Measurements from ENCODE around the gene CSK. TPM values are rescaled to one million over a fixed set of nuclear protein-coding genes. Genes with fewer than 3 reads are reported as not detected.

CSK gene
- total RNA-seq, 4 donors from 2014 or later, result 37.6 to 47.3 (median 45.4) TPM

DNA sequence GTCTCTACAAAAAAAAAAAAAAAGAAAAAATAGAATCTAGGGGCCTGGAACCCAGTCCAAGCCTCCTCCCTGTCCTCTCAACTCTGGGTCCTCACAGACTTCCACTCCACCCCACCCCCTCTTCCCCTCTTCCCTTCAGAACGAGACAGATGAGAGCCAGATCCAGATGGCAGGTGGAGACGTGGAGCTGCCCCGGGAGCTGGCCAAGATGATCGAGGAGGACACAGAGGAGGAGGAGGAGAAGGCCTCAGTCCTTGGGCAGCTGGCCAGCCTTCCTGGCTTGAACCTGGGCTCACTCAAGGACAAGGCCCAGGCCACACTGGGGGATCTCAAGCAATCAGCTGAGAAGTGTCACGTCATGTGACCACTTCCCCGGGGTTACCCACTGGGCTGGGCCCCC lies 48.1 kb downstream of the CSK start:
- TF ChIP-seq, protein P1, sequence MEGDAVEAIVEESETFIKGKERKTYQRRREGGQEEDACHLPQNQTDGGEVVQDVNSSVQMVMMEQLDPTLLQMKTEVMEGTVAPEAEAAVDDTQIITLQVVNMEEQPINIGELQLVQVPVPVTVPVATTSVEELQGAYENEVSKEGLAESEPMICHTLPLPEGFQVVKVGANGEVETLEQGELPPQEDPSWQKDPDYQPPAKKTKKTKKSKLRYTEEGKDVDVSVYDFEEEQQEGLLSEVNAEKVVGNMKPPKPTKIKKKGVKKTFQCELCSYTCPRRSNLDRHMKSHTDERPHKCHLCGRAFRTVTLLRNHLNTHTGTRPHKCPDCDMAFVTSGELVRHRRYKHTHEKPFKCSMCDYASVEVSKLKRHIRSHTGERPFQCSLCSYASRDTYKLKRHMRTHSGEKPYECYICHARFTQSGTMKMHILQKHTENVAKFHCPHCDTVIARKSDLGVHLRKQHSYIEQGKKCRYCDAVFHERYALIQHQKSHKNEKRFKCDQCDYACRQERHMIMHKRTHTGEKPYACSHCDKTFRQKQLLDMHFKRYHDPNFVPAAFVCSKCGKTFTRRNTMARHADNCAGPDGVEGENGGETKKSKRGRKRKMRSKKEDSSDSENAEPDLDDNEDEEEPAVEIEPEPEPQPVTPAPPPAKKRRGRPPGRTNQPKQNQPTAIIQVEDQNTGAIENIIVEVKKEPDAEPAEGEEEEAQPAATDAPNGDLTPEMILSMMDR (IDR thresholded peaks at IDR 0.05), result no peak
- no peak for TF ChIP-seq POLR2A (IDR thresholded peaks at IDR 0.05)
- intact Hi-C loops (cut with DNase I; ENCODE audit: low total_unique reads), result no loop called here
- no peak overlapping the region for H3K4me3 ChIP-seq (ENCODE audit: low read depth, poor library complexity, severe bottlenecking)
- WGBS, 2 donors, result 59 to 62% methylated on average over 6 of the region's 6 CpGs
- DNase-seq (ENCODE audit: low spot score in 2 of 2), result no peak

DNA sequence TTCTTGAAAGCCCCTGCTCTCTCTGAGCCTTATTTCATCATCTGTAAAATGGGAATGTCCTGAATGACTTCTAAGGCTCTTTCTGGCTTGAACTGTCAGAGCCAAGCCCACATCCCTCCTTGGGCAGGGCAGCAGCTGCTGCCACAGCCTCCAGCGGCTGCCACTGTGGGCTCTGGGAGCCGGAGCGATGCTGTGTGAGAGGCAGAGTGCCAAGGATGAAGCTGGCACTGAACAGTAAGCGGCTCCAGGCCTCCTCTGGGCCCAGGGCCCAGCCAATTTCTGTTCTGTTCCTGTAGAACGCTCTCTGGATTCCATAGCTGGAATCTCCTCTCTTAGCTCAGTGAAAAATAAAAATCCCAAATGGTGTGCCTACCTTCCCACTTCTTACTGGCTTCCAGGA lies 49.0 kb downstream of the CSK start:
- no peak for DNase-seq (ENCODE audit: low spot score in 2 of 2)
- H3K4me3 ChIP-seq (ENCODE audit: low read depth, poor library complexity, severe bottlenecking), result no peak overlapping the region
- intact Hi-C loops (cut with DNase I; ENCODE audit: low total_unique reads), result no loop called here
- WGBS, 2 donors, result 49 to 58% methylated on average over 5 of the region's 5 CpGs
- TF ChIP-seq, protein P1 (IDR thresholded peaks at IDR 0.05), result no peak
- TF ChIP-seq POLR2A (IDR thresholded peaks at IDR 0.05), result no peak

DNA sequence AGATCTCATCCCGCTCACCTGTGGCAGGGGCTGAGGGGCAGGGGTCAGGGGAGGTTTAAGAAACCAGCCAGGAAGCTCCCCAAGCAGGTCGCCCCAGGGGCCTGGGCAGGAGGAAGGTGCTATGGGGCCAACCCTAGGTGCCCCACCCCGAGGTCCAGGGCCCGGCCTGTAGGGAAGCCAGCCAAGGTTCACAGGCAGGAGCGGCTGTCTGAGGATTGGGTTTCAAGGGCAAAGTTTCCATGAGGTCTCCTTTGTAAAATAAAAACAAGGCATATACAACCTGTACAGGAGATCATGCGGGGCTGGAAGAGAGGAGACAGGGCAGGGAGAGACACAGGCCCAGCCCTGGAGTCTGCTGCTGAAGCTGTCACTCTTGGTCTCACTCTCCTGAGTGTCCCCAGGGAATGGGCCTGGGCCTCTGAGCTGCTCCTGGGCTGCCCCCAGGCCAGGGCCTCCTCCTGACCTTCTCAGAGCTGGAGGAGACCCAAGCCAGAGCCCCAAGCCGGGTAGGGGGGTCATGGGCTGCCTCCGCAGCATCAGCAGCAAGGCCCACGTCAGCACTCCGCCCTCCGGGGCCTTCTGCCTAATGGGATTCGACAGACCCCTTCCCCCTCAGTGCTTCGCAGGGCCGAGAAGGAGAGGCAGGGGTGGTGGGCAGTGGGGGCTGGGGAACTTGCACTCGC lies 50.1 kb downstream of the CSK start:
- TF ChIP-seq, protein P1 (IDR thresholded peaks at IDR 0.05), result no peak
- no peak for TF ChIP-seq POLR2A (IDR thresholded peaks at IDR 0.05)
- DNase-seq (ENCODE audit: low spot score in 2 of 2), result no peak
- WGBS, 2 donors, result 66 to 74% methylated on average over 14 to 15 of the region's 15 CpGs
- H3K4me3 ChIP-seq (ENCODE audit: low read depth, poor library complexity, severe bottlenecking), result no peak overlapping the region
- intact Hi-C loops (cut with DNase I; ENCODE audit: low total_unique reads), result no loop called here

DNA sequence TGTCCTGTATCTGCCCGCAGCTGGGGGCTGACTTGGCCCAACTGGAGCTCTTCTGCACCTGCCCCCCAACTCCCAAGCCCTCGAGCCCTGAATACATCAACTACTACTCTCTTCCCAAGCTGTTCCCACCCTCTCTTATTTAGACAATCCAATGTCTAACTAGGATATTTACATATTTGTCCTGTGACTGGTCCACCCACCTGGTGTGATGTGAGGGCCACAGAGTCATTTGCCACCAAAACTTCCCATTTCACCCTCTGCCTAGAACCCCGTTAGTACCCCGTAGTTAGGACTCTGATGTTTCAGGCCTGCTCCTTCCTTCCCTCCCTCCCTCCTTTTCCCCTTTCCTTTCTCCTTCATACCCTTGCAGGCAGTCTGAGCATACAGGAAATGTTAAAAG lies 50.9 kb downstream of the CSK start:
- WGBS, 2 donors, result 75 to 76% methylated on average over 4 of the region's 4 CpGs
- TF ChIP-seq, protein P1 (IDR thresholded peaks at IDR 0.05), result no peak
- no peak for TF ChIP-seq POLR2A (IDR thresholded peaks at IDR 0.05)
- no peak for DNase-seq (ENCODE audit: low spot score in 2 of 2)

DNA sequence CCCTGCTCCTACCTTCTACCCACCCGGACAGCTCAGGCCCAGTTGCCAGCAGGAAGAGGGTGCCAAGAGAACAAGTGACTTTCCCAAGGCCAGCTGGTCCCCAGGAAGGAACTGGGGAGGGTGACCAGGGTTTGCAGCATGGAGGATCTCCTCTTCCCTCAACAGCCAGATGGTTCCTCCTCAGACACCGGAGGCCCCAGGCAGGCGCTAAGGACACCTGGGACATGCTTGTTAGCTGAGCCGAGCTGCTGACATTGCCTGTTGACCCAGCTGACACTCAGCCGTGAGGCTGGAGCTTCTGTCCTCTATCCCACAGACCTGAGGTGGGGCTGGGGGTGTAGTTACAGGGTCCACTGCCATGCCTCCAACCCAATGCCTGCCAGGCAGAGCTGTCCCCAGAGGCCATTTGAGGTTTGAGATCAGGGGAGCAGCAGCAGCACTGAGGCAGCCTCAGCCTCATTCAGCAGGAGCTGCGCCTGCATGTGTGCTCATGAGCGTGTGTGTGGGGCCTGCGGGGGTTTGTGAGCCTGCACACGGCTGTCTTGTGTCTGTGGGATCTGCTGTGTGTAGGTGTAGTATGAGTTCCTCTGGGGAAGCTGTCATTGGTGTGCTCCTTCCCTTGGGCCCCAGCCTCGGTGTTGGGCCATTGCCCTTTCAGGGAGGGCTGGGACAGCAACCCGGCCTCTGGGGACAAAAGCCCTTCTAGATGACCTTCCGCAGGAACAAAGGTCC lies 51.7 kb downstream of the CSK start:
- no peak overlapping the region for H3K4me3 ChIP-seq (ENCODE audit: low read depth, poor library complexity, severe bottlenecking)
- intact Hi-C loops (cut with DNase I; ENCODE audit: low total_unique reads), result no loop called here
- TF ChIP-seq, protein P1 (IDR thresholded peaks at IDR 0.05), result no peak
- TF ChIP-seq POLR2A (IDR thresholded peaks at IDR 0.05), result no peak
- DNase-seq (ENCODE audit: low spot score in 2 of 2), result no peak
- 73 to 75% methylated on average over 8 to 12 of the region's 12 CpGs for WGBS, 2 donors

More for the DNA sequence above, 50.9 kb downstream of the CSK start:
- intact Hi-C loops (cut with DNase I; ENCODE audit: low total_unique reads), result no loop called here
- no peak overlapping the region for H3K4me3 ChIP-seq (ENCODE audit: low read depth, poor library complexity, severe bottlenecking)
